Kidney epithelial cell (primary cell): ENCODE results near the gene ZNF480. TPM values are rescaled to one million over a fixed set of nuclear protein-coding genes. Genes with fewer than 3 reads are reported as not detected.

Experiments used
- DNase-seq: peaks from one replicate; pipeline ENCODE4 v3.0.0-alpha.2; 2010; ENCODE audit warnings: low read depth
- H3K27me3 ChIP-seq: 2 replicates; pipeline ENCODE4 v1.6.0; 2011; ENCODE audit warnings: low read length; ENCODE audit not compliant: control insufficient read depth, insufficient read depth
- H3K36me3 ChIP-seq: 2 replicates; pipeline ENCODE4 v1.5.1; 2011; ENCODE audit warnings: low read length; ENCODE audit not compliant: control insufficient read depth, insufficient read depth
- H3K4me3 ChIP-seq: 2 replicates; pipeline ENCODE4 v1.5.1; 2011; ENCODE audit warnings: low read depth, mild to moderate bottlenecking, control low read depth, low read length
- CTCF ChIP-seq: IDR thresholded peaks from 2 replicates; pipeline ENCODE4 v1.5.1; 2011; ENCODE audit warnings: mild to moderate bottlenecking, moderate library complexity, low read length, control low read depth, inconsistent platforms; ENCODE audit not compliant: insufficient read depth, poor library complexity, severe bottlenecking
- total RNA-seq: library from RNA; depleted of rRNA; stranded (reverse); fragments of >200 nt; gene quantifications from 2 replicates; pipeline ENCODE4 v1.2.3, GENCODE V29; 2015

Gene ZNF480
- total RNA-seq, 1 donor from 2014 or later, result 8.0 TPM

GRCh38 chr19:52345162-52345561 lies 48.2 kb downstream of the ZNF480 start:
- no peaks in the 10 kb centered on the region for H3K36me3 ChIP-seq
- TF ChIP-seq CTCF, result no peak
- H3K27me3 ChIP-seq, result no peaks in the 10 kb centered on the region
- no peak overlapping the region for H3K4me3 ChIP-seq
- no peak for DNase-seq

GRCh38 chr19:52351512-52351911 lies 54.5 kb downstream of the ZNF480 start:
- DNase-seq, result no peak
- no peak for TF ChIP-seq CTCF
- H3K36me3 ChIP-seq, result no peaks in the 10 kb centered on the region
- no peaks in the 10 kb centered on the region for H3K27me3 ChIP-seq
- no peak overlapping the region for H3K4me3 ChIP-seq

DNA sequence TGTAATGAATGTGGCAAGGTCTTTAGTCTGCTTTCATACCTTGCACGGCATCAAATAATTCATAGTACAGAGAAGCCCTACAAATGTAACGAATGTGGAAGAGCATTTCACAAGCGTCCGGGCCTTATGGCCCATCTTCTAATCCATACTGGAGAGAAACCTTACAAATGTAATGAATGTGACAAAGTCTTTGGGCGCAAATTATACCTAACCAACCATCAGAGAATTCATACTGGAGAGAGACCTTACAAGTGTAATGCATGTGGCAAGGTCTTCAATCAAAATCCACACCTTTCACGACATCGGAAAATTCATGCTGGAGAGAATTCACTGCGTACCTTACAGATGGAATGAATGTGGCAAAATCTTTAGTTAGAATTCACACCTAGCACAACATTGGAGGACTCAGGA lies 69.5 kb downstream of the ZNF480 start:
- no peak overlapping the region for H3K4me3 ChIP-seq
- no peak for DNase-seq
- H3K27me3 ChIP-seq, result no peaks in the 10 kb centered on the region
- H3K36me3 ChIP-seq, result no peaks in the 10 kb centered on the region
- TF ChIP-seq CTCF, result no peak

DNA sequence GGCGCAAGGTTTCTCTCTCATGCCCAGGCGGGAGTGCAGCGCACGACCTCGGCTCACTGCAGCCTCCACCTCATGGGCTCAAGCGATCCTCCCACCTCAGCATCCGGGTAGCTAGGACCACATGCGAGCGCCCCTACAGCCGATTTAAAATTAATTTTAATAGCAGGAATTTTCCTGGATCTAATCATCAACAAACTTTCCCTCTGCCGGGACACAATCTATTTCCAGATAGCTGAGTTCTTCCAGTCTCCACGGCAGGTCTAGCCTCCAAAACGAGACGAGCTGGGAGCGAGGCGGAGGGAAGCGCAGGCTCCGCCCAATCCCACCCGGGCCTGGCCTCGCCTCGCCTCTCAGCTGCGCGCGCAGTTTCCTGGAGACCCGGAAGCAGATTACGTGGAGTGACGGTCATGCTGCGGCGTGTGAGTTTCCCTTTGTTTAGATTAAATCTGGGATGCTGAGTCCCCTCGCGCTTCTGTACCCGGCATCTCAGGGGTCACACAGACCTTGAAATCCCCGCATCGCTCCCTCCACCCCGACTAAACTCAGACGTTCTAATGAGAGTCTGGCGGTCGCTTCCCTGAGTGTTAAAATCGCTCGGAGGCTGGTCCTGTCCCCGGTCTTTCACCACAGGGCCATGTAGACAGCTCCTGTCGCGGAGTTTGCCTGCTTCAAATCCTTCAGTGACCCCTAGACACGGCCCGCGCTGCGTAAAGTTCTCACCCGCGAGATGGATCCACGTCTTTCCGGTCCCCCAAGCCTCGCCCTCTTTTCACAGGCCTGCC lies 72.8 kb downstream of the ZNF480 start, which contains the start of gene ZNF880:
ZNF880 (plus strand) TSS at position 365 of the 782 bp plus-strand sequence; CDS start at position 408, 43 bp downstream.
- Histone ChIP-seq H3K27me3 (no peaks in the 10 kb centered on the region), H3K4me3 (peak within 1 kb of the TSS; percentile 58), H3K36me3 (peaks cover 1% of the 10 kb centered on the region)
- DNase-seq, result peak; percentile 55
- TF ChIP-seq CTCF, result no peak

DNA sequence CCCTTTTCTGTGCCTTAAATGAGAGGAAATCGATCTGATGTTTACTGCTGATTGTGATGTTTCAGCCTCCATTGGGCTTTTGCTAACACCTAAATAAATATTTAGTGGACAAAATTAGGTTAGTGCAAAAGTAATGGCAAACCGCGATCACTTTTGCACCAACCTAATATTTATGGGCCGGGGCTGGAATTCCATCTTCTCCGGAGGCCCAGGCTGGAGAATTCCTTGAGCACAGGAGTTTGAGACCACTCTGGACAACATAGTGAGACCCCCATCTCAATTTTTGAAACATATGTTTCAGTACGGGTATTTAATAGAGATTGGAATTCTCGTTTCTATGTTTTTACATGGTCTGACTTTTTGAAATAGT lies 73.4 kb downstream of the ZNF480 start:
- peak overlapping the region; percentile 58 for H3K4me3 ChIP-seq
- H3K27me3 ChIP-seq, result no peaks in the 10 kb centered on the region
- no peak for DNase-seq
- TF ChIP-seq CTCF, result no peak
- H3K36me3 ChIP-seq, result peaks cover 1% of the 10 kb centered on the region

Other genes starting within 250 kb of the ZNF480 start
- 4.3 and 4.7 TPM in 2 replicates for gene ZNF432, start 248.3 kb upstream of the ZNF480 start, total RNA-seq
- 8.4 and 10.3 TPM in 2 replicates for gene ZNF841, start 201.4 kb upstream of the ZNF480 start, total RNA-seq
- gene ZNF616, start 157.2 kb upstream of the ZNF480 start, total RNA-seq, result 4.6 and 12.9 TPM in 2 replicates
- 4.8 and 9.9 TPM in 2 replicates for gene ZNF836, start 125.5 kb upstream of the ZNF480 start, total RNA-seq
- 329 and 361 TPM in 2 replicates for gene PPP2R1A, start 107.1 kb upstream of the ZNF480 start, total RNA-seq
- 7.3 and 15.0 TPM in 2 replicates for gene ZNF766, start 27.6 kb upstream of the ZNF480 start, total RNA-seq
- gene ZNF610, start 39.1 kb downstream of the ZNF480 start, total RNA-seq, result 4.5 and 5.8 TPM in 2 replicates
- 20.9 and 22.9 TPM in 2 replicates for gene ZNF880, start 72.8 kb downstream of the ZNF480 start, total RNA-seq
- 17.3 and 22.4 TPM in 2 replicates for gene ZNF528, start 100.7 kb downstream of the ZNF480 start, total RNA-seq
- not detected in 2 replicates for gene ZNF534, start 132.0 kb downstream of the ZNF480 start, total RNA-seq
- 3.8 and 4.0 TPM in 2 replicates for gene ZNF578, start 156.4 kb downstream of the ZNF480 start, total RNA-seq
- gene ZNF808, start 230.5 kb downstream of the ZNF480 start, total RNA-seq, result 12.4 and 15.0 TPM in 2 replicates